SK-N-SH (cell line): ENCODE measurements around the gene MLXIPL.
"Not testable (repeated sequence)": the region's sequence is repeated elsewhere in the genome, so short reads cannot be mapped to it uniquely, and the experiment has no call there.

ENCODE experiments used
- CHD2 ChIP-seq: fragments of 150-350 bp; IDR thresholded peaks from 2 replicates; pipeline ENCODE4 v1.6.1; 2018; ENCODE audit warnings: low read length; ENCODE audit not compliant: partially characterized antibody
- FOXM1 ChIP-seq: IDR thresholded peaks from 2 replicates; pipeline ENCODE4 v1.4.0; 2012; ENCODE audit warnings: low read depth, mild to moderate bottlenecking
- GATA2 ChIP-seq: sonication (generic); formaldehyde crosslinking; IDR thresholded peaks from 2 replicates; pipeline ENCODE4 v1.5.0; 2020; ENCODE audit warnings: mild to moderate bottlenecking, missing genetic modification reagents
- MEF2A ChIP-seq: IDR thresholded peaks from 2 replicates; pipeline ENCODE4 v1.4.0; 2012; ENCODE audit warnings: low read depth, borderline replicate concordance
- MXI1 ChIP-seq: IDR thresholded peaks from 2 replicates; pipeline ENCODE4 v1.6.1; 2012; ENCODE audit warnings: mild to moderate bottlenecking, low read depth, low read length, improper control_type of control experiment
- TAF1 ChIP-seq: IDR thresholded peaks from 2 replicates; pipeline ENCODE4 v1.6.1; 2012; ENCODE audit warnings: low read depth, mild to moderate bottlenecking, low read length, moderate library complexity, borderline replicate concordance
- TF ChIP-seq, protein P1 (sequence below): fragments of 200-600 bp; sonication (generic); IDR thresholded peaks from 2 replicates; pipeline ENCODE4 v1.6.1; 2017; ENCODE audit warnings: antibody characterized with exemption, mild to moderate bottlenecking, moderate library complexity

DNA sequence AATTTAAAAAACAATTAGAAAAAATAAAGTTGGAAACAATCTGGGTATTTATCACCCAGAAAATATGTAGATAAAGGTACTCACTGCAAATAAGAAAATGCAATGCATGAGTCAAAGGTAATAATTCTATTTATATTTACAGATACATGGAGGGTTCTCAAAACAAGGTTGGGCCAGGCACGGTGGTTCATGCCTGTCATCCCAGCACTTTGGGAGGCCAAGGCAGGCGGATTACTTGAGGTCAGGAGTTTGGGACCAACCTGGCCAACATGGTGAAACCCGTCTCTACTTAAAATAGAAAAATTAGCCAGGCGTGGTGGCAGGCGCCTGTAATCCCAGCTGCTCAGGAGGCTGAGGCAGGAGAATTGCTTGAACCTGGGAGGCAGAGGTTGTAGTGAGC lies 74.2 kb downstream of the MLXIPL start:
- TF ChIP-seq, protein P1, sequence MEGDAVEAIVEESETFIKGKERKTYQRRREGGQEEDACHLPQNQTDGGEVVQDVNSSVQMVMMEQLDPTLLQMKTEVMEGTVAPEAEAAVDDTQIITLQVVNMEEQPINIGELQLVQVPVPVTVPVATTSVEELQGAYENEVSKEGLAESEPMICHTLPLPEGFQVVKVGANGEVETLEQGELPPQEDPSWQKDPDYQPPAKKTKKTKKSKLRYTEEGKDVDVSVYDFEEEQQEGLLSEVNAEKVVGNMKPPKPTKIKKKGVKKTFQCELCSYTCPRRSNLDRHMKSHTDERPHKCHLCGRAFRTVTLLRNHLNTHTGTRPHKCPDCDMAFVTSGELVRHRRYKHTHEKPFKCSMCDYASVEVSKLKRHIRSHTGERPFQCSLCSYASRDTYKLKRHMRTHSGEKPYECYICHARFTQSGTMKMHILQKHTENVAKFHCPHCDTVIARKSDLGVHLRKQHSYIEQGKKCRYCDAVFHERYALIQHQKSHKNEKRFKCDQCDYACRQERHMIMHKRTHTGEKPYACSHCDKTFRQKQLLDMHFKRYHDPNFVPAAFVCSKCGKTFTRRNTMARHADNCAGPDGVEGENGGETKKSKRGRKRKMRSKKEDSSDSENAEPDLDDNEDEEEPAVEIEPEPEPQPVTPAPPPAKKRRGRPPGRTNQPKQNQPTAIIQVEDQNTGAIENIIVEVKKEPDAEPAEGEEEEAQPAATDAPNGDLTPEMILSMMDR, result not testable (repeated sequence)
- not testable (repeated sequence) for TF ChIP-seq FOXM1; MXI1; GATA2 (CRISPR knock-in tag); MEF2A; TAF1; CHD2
